ENCODE results near the gene DAP3.
"Not testable (repeated sequence)": the region's sequence is repeated elsewhere in the genome, so short reads cannot be mapped to it uniquely, and the experiment has no call there.

DNA sequence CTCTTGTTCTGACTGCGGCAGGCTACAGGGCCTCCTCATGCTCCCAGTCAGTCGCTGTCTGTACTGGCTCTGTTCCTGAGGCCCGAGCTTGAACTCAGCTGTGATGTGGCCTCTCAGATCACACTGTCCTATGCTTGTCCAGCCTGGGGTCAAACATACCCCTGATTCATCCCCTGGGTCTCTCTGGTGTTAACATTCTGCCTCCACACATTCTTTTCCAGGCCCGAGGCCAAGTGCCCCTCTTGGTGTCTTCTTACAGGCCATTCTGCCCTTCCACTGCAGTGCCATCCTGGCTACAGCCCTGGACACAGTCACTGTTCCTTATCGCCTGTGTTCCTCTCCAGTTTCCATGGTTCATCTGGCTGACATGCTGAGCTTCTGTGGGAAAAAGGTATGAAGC is 59.2 kb downstream of the DAP3 start:
- TF ChIP-seq, protein P1, sequence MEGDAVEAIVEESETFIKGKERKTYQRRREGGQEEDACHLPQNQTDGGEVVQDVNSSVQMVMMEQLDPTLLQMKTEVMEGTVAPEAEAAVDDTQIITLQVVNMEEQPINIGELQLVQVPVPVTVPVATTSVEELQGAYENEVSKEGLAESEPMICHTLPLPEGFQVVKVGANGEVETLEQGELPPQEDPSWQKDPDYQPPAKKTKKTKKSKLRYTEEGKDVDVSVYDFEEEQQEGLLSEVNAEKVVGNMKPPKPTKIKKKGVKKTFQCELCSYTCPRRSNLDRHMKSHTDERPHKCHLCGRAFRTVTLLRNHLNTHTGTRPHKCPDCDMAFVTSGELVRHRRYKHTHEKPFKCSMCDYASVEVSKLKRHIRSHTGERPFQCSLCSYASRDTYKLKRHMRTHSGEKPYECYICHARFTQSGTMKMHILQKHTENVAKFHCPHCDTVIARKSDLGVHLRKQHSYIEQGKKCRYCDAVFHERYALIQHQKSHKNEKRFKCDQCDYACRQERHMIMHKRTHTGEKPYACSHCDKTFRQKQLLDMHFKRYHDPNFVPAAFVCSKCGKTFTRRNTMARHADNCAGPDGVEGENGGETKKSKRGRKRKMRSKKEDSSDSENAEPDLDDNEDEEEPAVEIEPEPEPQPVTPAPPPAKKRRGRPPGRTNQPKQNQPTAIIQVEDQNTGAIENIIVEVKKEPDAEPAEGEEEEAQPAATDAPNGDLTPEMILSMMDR (IDR thresholded peaks at IDR 0.05): not testable (repeated sequence)
- not testable (repeated sequence) for TF ChIP-seq POLR2AphosphoS5, POLR2A, EP300 (IDR thresholded peaks at IDR 0.05)

Measured in stomach (tissue), 4 donors.